ENCODE data around the gene WDR75. TPM values are rescaled to one million over a fixed set of nuclear protein-coding genes. Genes with fewer than 3 reads are reported as not detected.

WDR75 gene
- total RNA-seq, 6 experiments from 2014 or later, result 28.9 to 35.7 (median 31.0) TPM

DNA sequence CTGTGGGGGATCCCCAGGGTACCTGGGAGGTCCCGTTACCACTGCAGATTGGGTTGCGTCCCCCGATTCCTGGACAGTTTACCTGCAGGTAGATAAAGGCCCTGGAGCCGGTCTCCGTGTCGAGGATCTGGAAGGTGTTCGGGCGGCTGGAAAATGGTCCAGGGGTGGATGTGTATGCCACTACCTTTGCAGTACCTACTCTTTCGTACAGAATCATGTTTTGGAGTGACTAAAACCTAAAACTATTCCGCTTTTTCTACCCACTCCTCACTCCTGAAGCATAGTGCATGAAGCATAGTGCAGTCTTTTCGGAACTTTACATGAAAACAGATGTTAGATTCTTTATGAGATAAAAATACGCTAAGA, 418 bp downstream of the WDR75 start:
- H3K4me3 Mint-ChIP-seq, result no peak overlapping the region; the same call in none of the 2 replicates
- no peak for DNase-seq

DNA sequence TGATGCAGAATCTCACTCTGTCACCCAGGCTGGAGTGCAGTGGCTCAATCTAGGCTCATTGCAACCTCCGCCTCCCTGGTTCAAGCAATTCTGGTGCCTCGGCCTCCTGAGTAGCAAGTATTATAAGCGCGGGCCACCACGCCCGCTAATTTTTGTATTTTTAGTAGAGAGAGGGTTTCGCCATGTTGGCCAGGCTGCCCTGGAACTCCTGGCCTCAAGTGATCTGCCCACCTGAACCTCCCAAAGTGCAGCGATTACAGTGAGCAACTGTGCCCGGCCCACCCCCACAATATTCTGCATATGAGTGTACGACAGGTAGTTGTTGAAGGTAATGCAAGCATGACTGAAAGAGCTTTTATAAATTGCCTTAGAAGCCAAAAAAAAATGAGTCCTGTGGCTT, 1.2 kb downstream of the WDR75 start:
- Mint-ChIP-seq H3K27me3 (ENCODE audit: insufficient read depth) (peaks cover 2% of the 10 kb centered on the region), H3K27ac (no peak overlapping the region), H3K4me3 (no peak overlapping the region; the same call in none of the 2 replicates), H3K9me3 (no peaks in the 10 kb centered on the region), H3K36me3 (ENCODE audit: low read depth) (no peaks in the 10 kb centered on the region; the same call in 1 of the 2 replicates), H3K4me1 (ENCODE audit: low read depth) (peaks cover 16% of the 10 kb centered on the region)
- TF ChIP-seq, protein P1, sequence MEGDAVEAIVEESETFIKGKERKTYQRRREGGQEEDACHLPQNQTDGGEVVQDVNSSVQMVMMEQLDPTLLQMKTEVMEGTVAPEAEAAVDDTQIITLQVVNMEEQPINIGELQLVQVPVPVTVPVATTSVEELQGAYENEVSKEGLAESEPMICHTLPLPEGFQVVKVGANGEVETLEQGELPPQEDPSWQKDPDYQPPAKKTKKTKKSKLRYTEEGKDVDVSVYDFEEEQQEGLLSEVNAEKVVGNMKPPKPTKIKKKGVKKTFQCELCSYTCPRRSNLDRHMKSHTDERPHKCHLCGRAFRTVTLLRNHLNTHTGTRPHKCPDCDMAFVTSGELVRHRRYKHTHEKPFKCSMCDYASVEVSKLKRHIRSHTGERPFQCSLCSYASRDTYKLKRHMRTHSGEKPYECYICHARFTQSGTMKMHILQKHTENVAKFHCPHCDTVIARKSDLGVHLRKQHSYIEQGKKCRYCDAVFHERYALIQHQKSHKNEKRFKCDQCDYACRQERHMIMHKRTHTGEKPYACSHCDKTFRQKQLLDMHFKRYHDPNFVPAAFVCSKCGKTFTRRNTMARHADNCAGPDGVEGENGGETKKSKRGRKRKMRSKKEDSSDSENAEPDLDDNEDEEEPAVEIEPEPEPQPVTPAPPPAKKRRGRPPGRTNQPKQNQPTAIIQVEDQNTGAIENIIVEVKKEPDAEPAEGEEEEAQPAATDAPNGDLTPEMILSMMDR (IDR thresholded peaks at IDR 0.05), result no peak
- no peak for DNase-seq

More for the DNA sequence above, 418 bp downstream of the WDR75 start:
- H3K27me3 Mint-ChIP-seq (ENCODE audit: insufficient read depth), result peaks cover 2% of the 10 kb centered on the region
- peaks cover 16% of the 10 kb centered on the region for H3K4me1 Mint-ChIP-seq (ENCODE audit: low read depth)
- H3K36me3 Mint-ChIP-seq (ENCODE audit: low read depth), result no peaks in the 10 kb centered on the region; the same call in 1 of the 2 replicates
- no peaks in the 10 kb centered on the region for H3K9me3 Mint-ChIP-seq
- TF ChIP-seq, protein P1 (IDR thresholded peaks at IDR 0.05), result no peak
- H3K27ac Mint-ChIP-seq, result peak overlapping the region; percentile 99

DNA sequence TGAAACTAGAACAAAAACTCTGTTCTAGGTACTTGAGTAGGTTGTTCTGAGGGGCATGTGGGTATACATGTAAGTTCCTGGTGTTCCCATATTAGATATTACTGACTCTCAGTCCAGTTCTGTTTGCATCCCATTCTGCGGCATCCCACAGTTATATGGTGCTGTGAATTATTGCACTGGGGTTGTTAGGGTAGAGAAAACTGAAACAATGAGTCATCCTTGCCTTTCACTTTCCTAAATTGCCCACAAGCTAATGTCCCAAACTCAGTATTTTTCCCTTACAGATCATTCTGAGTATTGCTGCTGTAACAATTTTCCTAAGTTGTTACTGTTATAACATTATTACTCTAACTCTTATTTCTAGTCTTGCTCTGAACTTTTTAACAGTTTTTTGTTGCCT, 3.0 kb downstream of the WDR75 start:
- TF ChIP-seq, protein P1 (IDR thresholded peaks at IDR 0.05), result no peak
- Mint-ChIP-seq H3K36me3 (ENCODE audit: low read depth) (peaks cover 8% of the 10 kb centered on the region; the same call in 1 of the 2 replicates), H3K4me1 (ENCODE audit: low read depth) (peaks cover 15% of the 10 kb centered on the region), H3K27me3 (ENCODE audit: insufficient read depth) (peaks cover 2% of the 10 kb centered on the region), H3K27ac (no peak overlapping the region), H3K9me3 (no peaks in the 10 kb centered on the region), H3K4me3 (no peak overlapping the region)
- no peak for DNase-seq

DNA sequence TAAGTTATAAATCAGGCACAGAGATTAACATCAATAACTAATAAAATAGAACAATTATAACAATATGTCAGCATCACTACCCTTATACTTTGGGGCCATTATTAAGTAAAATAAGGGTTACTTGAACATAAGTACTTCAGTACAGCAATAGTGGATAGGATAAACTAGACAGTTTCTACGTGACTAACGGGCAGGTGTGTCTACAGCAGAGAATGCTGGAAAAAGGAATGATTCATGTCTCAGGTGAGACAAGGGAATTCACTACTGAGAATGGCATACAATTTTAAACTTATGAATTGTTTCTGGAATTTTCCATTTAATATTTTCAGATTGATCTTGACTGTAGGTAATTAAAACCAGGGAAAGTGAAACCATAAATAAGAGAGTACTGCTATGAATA, 5.5 kb downstream of the WDR75 start:
- Mint-ChIP-seq H3K4me3 (no peak overlapping the region), H3K9me3 (no peaks in the 10 kb centered on the region), H3K36me3 (ENCODE audit: low read depth) (peaks cover 17% of the 10 kb centered on the region; the same call in 1 of the 2 replicates), H3K4me1 (ENCODE audit: low read depth) (peaks cover 5% of the 10 kb centered on the region; the same call in 1 of the 2 replicates), H3K27me3 (ENCODE audit: insufficient read depth) (no peaks in the 10 kb centered on the region; the same call in 1 of the 2 replicates), H3K27ac (no peak overlapping the region)
- TF ChIP-seq, protein P1 (IDR thresholded peaks at IDR 0.05), result no peak
- DNase-seq, result no peak

DNA sequence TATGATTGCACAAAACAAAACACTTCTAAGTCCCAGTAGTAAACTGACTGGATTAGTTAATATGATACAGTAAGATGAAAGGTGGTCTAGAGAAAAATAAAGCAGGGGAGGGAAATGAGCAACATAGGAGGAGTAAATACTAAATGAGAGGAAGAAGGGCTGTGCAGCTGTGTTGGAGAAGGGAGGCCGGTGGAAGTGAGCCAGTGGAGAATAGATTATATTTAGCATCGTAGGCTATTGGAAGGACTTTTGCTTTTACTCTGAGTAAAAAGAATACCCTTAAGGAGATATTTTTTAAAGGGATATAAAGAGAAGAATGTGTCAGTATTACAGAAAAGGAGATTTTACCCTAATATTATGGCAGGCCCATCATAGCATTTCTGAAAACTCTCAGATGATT, 12.7 kb downstream of the WDR75 start:
- no peaks in the 10 kb centered on the region for H3K27me3 Mint-ChIP-seq (ENCODE audit: insufficient read depth)
- no peaks in the 10 kb centered on the region for H3K4me1 Mint-ChIP-seq (ENCODE audit: low read depth)
- H3K36me3 Mint-ChIP-seq (ENCODE audit: low read depth), result peaks cover 36% of the 10 kb centered on the region
- no peak overlapping the region for H3K4me3 Mint-ChIP-seq
- H3K9me3 Mint-ChIP-seq, result no peaks in the 10 kb centered on the region
- DNase-seq, result no peak
- TF ChIP-seq, protein P1 (IDR thresholded peaks at IDR 0.05), result no peak
- H3K27ac Mint-ChIP-seq, result no peak overlapping the region

DNA sequence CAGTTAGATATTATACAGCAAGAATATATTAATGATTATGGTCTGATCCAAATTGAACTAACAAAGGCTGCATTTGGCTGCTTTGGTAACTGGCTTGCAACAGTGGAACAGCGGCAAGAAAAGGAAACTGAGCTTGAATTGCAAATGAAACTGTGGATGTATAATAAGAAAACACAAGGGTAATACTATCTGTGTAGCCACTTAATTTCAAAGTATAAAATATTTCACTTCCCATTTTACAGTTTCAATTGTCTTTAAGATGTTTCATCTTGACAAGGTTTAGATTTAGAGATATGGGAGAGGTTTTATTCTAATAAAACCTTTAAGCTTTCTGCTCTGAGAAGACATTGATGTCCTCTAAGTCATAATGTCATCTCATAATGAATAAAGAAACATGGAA, 23.8 kb downstream of the WDR75 start:
- Mint-ChIP-seq H3K27me3 (ENCODE audit: insufficient read depth) (no peaks in the 10 kb centered on the region), H3K4me1 (ENCODE audit: low read depth) (no peaks in the 10 kb centered on the region), H3K36me3 (ENCODE audit: low read depth) (peaks cover 19% of the 10 kb centered on the region), H3K9me3 (no peaks in the 10 kb centered on the region), H3K4me3 (no peak overlapping the region), H3K27ac (no peak overlapping the region)
- DNase-seq, result no peak
- TF ChIP-seq, protein P1 (IDR thresholded peaks at IDR 0.05), result no peak
